ENCODE data around the gene MCRIP2.

MCRIP2 gene

GRCh38 chr16:673399-673991 is 31.9 kb downstream of the MCRIP2 start:
- H3K4me1 ChIP-seq (ENCODE audit: control insufficient read depth, insufficient read depth, low read length, poor library complexity, severe bottlenecking), result peaks cover 17% of the 10 kb centered on the region
- WGBS, 2 experiments (ENCODE audit: insufficient coverage in 2 of 2), result 98 to 99% methylated on average over 12 to 18 of the region's 18 CpGs
- H3K4me3 ChIP-seq (ENCODE audit: extremely low read depth, insufficient read depth, low read length, poor library complexity, severe bottlenecking), result no peak overlapping the region
- peaks cover 49% of the 10 kb centered on the region for H3K36me3 ChIP-seq (ENCODE audit: control insufficient read depth, insufficient read depth, low read length)
- H3K9me3 ChIP-seq (ENCODE audit: control insufficient read depth, low read length), result no peaks in the 10 kb centered on the region
- no peak overlapping the region for H3K27ac ChIP-seq (ENCODE audit: low read depth, low read length, severe bottlenecking)

GRCh38 chr16:674214-674881 is 32.7 kb downstream of the MCRIP2 start:
- 93 to 95% methylated on average over 17 to 22 of the region's 22 CpGs for WGBS, 2 experiments (ENCODE audit: insufficient coverage in 2 of 2)
- Histone ChIP-seq H3K4me3 (ENCODE audit: extremely low read depth, insufficient read depth, low read length, poor library complexity, severe bottlenecking) (no peak overlapping the region), H3K27ac (ENCODE audit: low read depth, low read length, severe bottlenecking) (no peak overlapping the region), H3K9me3 (ENCODE audit: control insufficient read depth, low read length) (no peaks in the 10 kb centered on the region), H3K36me3 (ENCODE audit: control insufficient read depth, insufficient read depth, low read length) (peaks cover 46% of the 10 kb centered on the region), H3K4me1 (ENCODE audit: control insufficient read depth, insufficient read depth, low read length, poor library complexity, severe bottlenecking) (peaks cover 12% of the 10 kb centered on the region)

- 9 to 11% methylated on average over 41 to 64 of the region's 73 CpGs for WGBS, 2 experiments (ENCODE audit: insufficient coverage in 2 of 2)
- no peaks in the 10 kb centered on the region for H3K9me3 ChIP-seq (ENCODE audit: control insufficient read depth, low read length)
Measured at GRCh38 chr16:674968-675883, 33.6 kb downstream of the MCRIP2 start, which contains the start of gene RHBDL1. RHBDL1 (plus strand) TSS chr16:675671; CDS start chr16:675791, 120 bp downstream.

GRCh38 chr16:675884-676564 is 34.4 kb downstream of the MCRIP2 start:
- Histone ChIP-seq H3K4me1 (ENCODE audit: control insufficient read depth, insufficient read depth, low read length, poor library complexity, severe bottlenecking) (peaks cover 12% of the 10 kb centered on the region), H3K36me3 (ENCODE audit: control insufficient read depth, insufficient read depth, low read length) (peaks cover 30% of the 10 kb centered on the region), H3K9me3 (ENCODE audit: control insufficient read depth, low read length) (no peaks in the 10 kb centered on the region), H3K4me3 (ENCODE audit: extremely low read depth, insufficient read depth, low read length, poor library complexity, severe bottlenecking) (no peak overlapping the region), H3K27ac (ENCODE audit: low read depth, low read length, severe bottlenecking) (no peak overlapping the region)
- 81 to 85% methylated on average over 16 to 18 of the region's 25 CpGs for WGBS, 2 experiments (ENCODE audit: insufficient coverage in 2 of 2)

More at GRCh38 chr16:674968-675883, 33.6 kb downstream of the MCRIP2 start, which contains the start of gene RHBDL1:
- Histone ChIP-seq H3K4me3 (ENCODE audit: extremely low read depth, insufficient read depth, low read length, poor library complexity, severe bottlenecking) (peak within 1 kb of the TSS; percentile 22), H3K36me3 (ENCODE audit: control insufficient read depth, insufficient read depth, low read length) (peaks cover 38% of the 10 kb centered on the region), H3K27ac (ENCODE audit: low read depth, low read length, severe bottlenecking) (no peak within 1 kb of the TSS), H3K4me1 (ENCODE audit: control insufficient read depth, insufficient read depth, low read length, poor library complexity, severe bottlenecking) (peaks cover 10% of the 10 kb centered on the region)

- Histone ChIP-seq H3K27ac (ENCODE audit: low read depth, low read length, severe bottlenecking) (no peak overlapping the region), H3K36me3 (ENCODE audit: control insufficient read depth, insufficient read depth, low read length) (peaks cover 27% of the 10 kb centered on the region), H3K9me3 (ENCODE audit: control insufficient read depth, low read length) (no peaks in the 10 kb centered on the region), H3K4me3 (ENCODE audit: extremely low read depth, insufficient read depth, low read length, poor library complexity, severe bottlenecking) (no peak overlapping the region), H3K4me1 (ENCODE audit: control insufficient read depth, insufficient read depth, low read length, poor library complexity, severe bottlenecking) (peaks cover 18% of the 10 kb centered on the region)
- WGBS, 2 experiments (ENCODE audit: insufficient coverage in 2 of 2), result 97 to 98% methylated on average over 21 of the region's 21 CpGs
Measured at GRCh38 chr16:676565-676902, 34.9 kb downstream of the MCRIP2 start.

- Histone ChIP-seq H3K27ac (ENCODE audit: low read depth, low read length, severe bottlenecking) (no peak overlapping the region), H3K4me1 (ENCODE audit: control insufficient read depth, insufficient read depth, low read length, poor library complexity, severe bottlenecking) (peaks cover 21% of the 10 kb centered on the region), H3K9me3 (ENCODE audit: control insufficient read depth, low read length) (no peaks in the 10 kb centered on the region), H3K36me3 (ENCODE audit: control insufficient read depth, insufficient read depth, low read length) (peaks cover 27% of the 10 kb centered on the region), H3K4me3 (ENCODE audit: extremely low read depth, insufficient read depth, low read length, poor library complexity, severe bottlenecking) (no peak overlapping the region)
- WGBS, 2 experiments (ENCODE audit: insufficient coverage in 2 of 2), result 93% methylated on average over 23 of the region's 23 CpGs
Measured at GRCh38 chr16:676913-677312, 35.3 kb downstream of the MCRIP2 start.

- Histone ChIP-seq H3K4me1 (ENCODE audit: control insufficient read depth, insufficient read depth, low read length, poor library complexity, severe bottlenecking) (peaks cover 23% of the 10 kb centered on the region), H3K36me3 (ENCODE audit: control insufficient read depth, insufficient read depth, low read length) (peaks cover 28% of the 10 kb centered on the region), H3K9me3 (ENCODE audit: control insufficient read depth, low read length) (no peaks in the 10 kb centered on the region), H3K27ac (ENCODE audit: low read depth, low read length, severe bottlenecking) (no peak overlapping the region), H3K4me3 (ENCODE audit: extremely low read depth, insufficient read depth, low read length, poor library complexity, severe bottlenecking) (no peak overlapping the region)
- 91 to 94% methylated on average over 35 to 54 of the region's 57 CpGs for WGBS, 2 experiments (ENCODE audit: insufficient coverage in 2 of 2)
Measured at GRCh38 chr16:677316-678190, 35.9 kb downstream of the MCRIP2 start.

GRCh38 chr16:678209-678857 is 36.7 kb downstream of the MCRIP2 start:
- peaks cover 29% of the 10 kb centered on the region for H3K36me3 ChIP-seq (ENCODE audit: control insufficient read depth, insufficient read depth, low read length)
- WGBS, 2 experiments (ENCODE audit: insufficient coverage in 2 of 2), result 92 to 95% methylated on average over 17 to 18 of the region's 21 CpGs
- no peaks in the 10 kb centered on the region for H3K9me3 ChIP-seq (ENCODE audit: control insufficient read depth, low read length)
- H3K27ac ChIP-seq (ENCODE audit: low read depth, low read length, severe bottlenecking), result no peak overlapping the region
- no peak overlapping the region for H3K4me3 ChIP-seq (ENCODE audit: extremely low read depth, insufficient read depth, low read length, poor library complexity, severe bottlenecking)
- H3K4me1 ChIP-seq (ENCODE audit: control insufficient read depth, insufficient read depth, low read length, poor library complexity, severe bottlenecking), result peaks cover 23% of the 10 kb centered on the region

- Histone ChIP-seq H3K9me3 (ENCODE audit: control insufficient read depth, low read length) (no peaks in the 10 kb centered on the region), H3K27ac (ENCODE audit: low read depth, low read length, severe bottlenecking) (peak overlapping the region; percentile 59), H3K4me1 (ENCODE audit: control insufficient read depth, insufficient read depth, low read length, poor library complexity, severe bottlenecking) (peaks cover 23% of the 10 kb centered on the region), H3K4me3 (ENCODE audit: extremely low read depth, insufficient read depth, low read length, poor library complexity, severe bottlenecking) (peak overlapping the region; percentile 34), H3K36me3 (ENCODE audit: control insufficient read depth, insufficient read depth, low read length) (peaks cover 23% of the 10 kb centered on the region)
- WGBS, 2 experiments (ENCODE audit: insufficient coverage in 2 of 2), result 36 to 84% methylated on average over 18 to 45 of the region's 52 CpGs
Measured at GRCh38 chr16:678858-679813, 37.5 kb downstream of the MCRIP2 start.

Data from mesodermal cell (in vitro differentiated cells).